Uterus (tissue), 2 donors: ENCODE measurements around the gene IL17B.

Experiments
- CTCF ChIP-seq, 4 experiments: fragments of 200-600 bp in 2 of 4; fragments of 450-650 bp in 2 of 4; sonication (generic) in 2 of 4; IDR thresholded peaks; one replicate each; pipeline ENCODE4 v1.5.1; 2016 to 2019; ENCODE audit warnings: antibody characterized with exemption in 4 of 4, mild to moderate bottlenecking in 2 of 4, moderate library complexity in 1 of 4
- POLR2A ChIP-seq, 2 donors: fragments of 450-650 bp; IDR thresholded peaks; one replicate each; pipeline ENCODE4 v1.6.1; 2016; ENCODE audit warnings: antibody characterized with exemption in 2 of 2, mild to moderate bottlenecking in 1 of 2, moderate library complexity in 1 of 2

GRCh38 chr5:149420545-149421371 lies 41.7 kb upstream of the IL17B start:
- TF ChIP-seq CTCF (IDR thresholded peaks at IDR 0.05), result no peak
- TF ChIP-seq POLR2A (IDR thresholded peaks at IDR 0.05), result no peak
